IPS-20b (cell line): ENCODE data around the gene APBA3.
"Not testable (repeated sequence)": the region's sequence is repeated elsewhere in the genome, so short reads cannot be mapped to it uniquely, and the experiment has no call there.

Experiments used
- H3K27ac ChIP-seq: one replicate; pipeline ENCODE4 v1.5.1; 2013; ENCODE audit warnings: low read length
- H3K27me3 ChIP-seq: 2 replicates; pipeline ENCODE4 v1.6.1; 2013; ENCODE audit warnings: mild to moderate bottlenecking, low read length, inconsistent platforms; ENCODE audit not compliant: insufficient read depth
- H3K36me3 ChIP-seq: 2 replicates; pipeline ENCODE4 v1.6.1; 2013; ENCODE audit warnings: low read depth, mild to moderate bottlenecking, inconsistent platforms, low read length, moderate library complexity; ENCODE audit not compliant: insufficient read depth
- H3K4me1 ChIP-seq: 2 replicates; pipeline ENCODE4 v1.6.1; 2013; ENCODE audit warnings: mild to moderate bottlenecking, control low read depth, inconsistent platforms, low read length, moderate library complexity; ENCODE audit not compliant: insufficient read depth
- H3K4me3 ChIP-seq: 2 replicates; pipeline ENCODE4 v1.5.1; 2013; ENCODE audit warnings: mild to moderate bottlenecking, low read length, inconsistent platforms
- H3K9ac ChIP-seq: 2 replicates; pipeline ENCODE4 v1.6.1; 2013; ENCODE audit warnings: low read depth, mild to moderate bottlenecking, inconsistent platforms, low read length, moderate library complexity
- H3K9me3 ChIP-seq: 2 replicates; pipeline ENCODE4 v1.6.1; 2013; ENCODE audit warnings: mild to moderate bottlenecking, low read depth, low read length, inconsistent platforms; ENCODE audit not compliant: insufficient read depth

The APBA3 gene

GRCh38 chr19:3757705-3758104 is 3.8 kb downstream of the APBA3 start:
- H3K27me3 ChIP-seq, H3K4me3 ChIP-seq, H3K9me3 ChIP-seq, H3K4me1 ChIP-seq, H3K9ac ChIP-seq, H3K27ac ChIP-seq: not testable (repeated sequence)
- peaks cover 11% of the 10 kb centered on the region; the same call in 1 of the 2 replicates for H3K36me3 ChIP-seq

- H3K4me1 ChIP-seq: no peaks in the 10 kb centered on the region
- no peak overlapping the region for H3K27ac ChIP-seq
- no peak overlapping the region for H3K9ac ChIP-seq
- H3K27me3 ChIP-seq: no peaks in the 10 kb centered on the region
- no peak overlapping the region for H3K4me3 ChIP-seq
- H3K9me3 ChIP-seq: no peaks in the 10 kb centered on the region
- peaks cover 22% of the 10 kb centered on the region for H3K36me3 ChIP-seq
Observed at GRCh38 chr19:3753631-3754410, 7.7 kb downstream of the APBA3 start.

GRCh38 chr19:3752492-3752891 is 9.0 kb downstream of the APBA3 start:
- Histone ChIP-seq H3K36me3 (peaks cover 20% of the 10 kb centered on the region), H3K9ac (no peak overlapping the region), H3K4me1 (no peaks in the 10 kb centered on the region), H3K27ac (no peak overlapping the region), H3K9me3 (no peaks in the 10 kb centered on the region), H3K4me3 (no peak overlapping the region), H3K27me3 (no peaks in the 10 kb centered on the region)

GRCh38 chr19:3751236-3751635 is 10.3 kb downstream of the APBA3 start:
- no peak overlapping the region for H3K4me3 ChIP-seq
- H3K36me3 ChIP-seq: peaks cover 19% of the 10 kb centered on the region
- H3K27ac ChIP-seq: no peak overlapping the region
- no peak overlapping the region for H3K9ac ChIP-seq
- H3K4me1 ChIP-seq: no peaks in the 10 kb centered on the region
- no peaks in the 10 kb centered on the region for H3K9me3 ChIP-seq
- H3K27me3 ChIP-seq: no peaks in the 10 kb centered on the region

- no peaks in the 10 kb centered on the region for H3K27me3 ChIP-seq
- no peak overlapping the region for H3K4me3 ChIP-seq
- H3K9me3 ChIP-seq: no peaks in the 10 kb centered on the region
- H3K4me1 ChIP-seq: no peaks in the 10 kb centered on the region
- no peak overlapping the region for H3K9ac ChIP-seq
- H3K36me3 ChIP-seq: peaks cover 19% of the 10 kb centered on the region
- no peak overlapping the region for H3K27ac ChIP-seq
Observed at GRCh38 chr19:3750211-3750610, 11.3 kb downstream of the APBA3 start.

- Histone ChIP-seq H3K9me3 (no peaks in the 10 kb centered on the region), H3K27me3 (no peaks in the 10 kb centered on the region), H3K4me3 (no peak overlapping the region), H3K4me1 (no peaks in the 10 kb centered on the region), H3K36me3 (peaks cover 19% of the 10 kb centered on the region), H3K27ac (no peak overlapping the region), H3K9ac (no peak overlapping the region)
Observed at GRCh38 chr19:3748965-3749364, 12.5 kb downstream of the APBA3 start.

- Histone ChIP-seq H3K4me3 (no peak overlapping the region), H3K36me3 (peaks cover 10% of the 10 kb centered on the region; the same call in 1 of the 2 replicates)
Observed at GRCh38 chr19:3746371-3747056, 15.0 kb downstream of the APBA3 start.

GRCh38 chr19:3745363-3746045 is 16.0 kb downstream of the APBA3 start:
- Histone ChIP-seq H3K27ac (no peak overlapping the region), H3K4me1 (no peaks in the 10 kb centered on the region), H3K36me3 (peaks cover 6% of the 10 kb centered on the region; the same call in 1 of the 2 replicates), H3K9me3 (no peaks in the 10 kb centered on the region), H3K27me3 (no peaks in the 10 kb centered on the region), H3K4me3 (no peak overlapping the region), H3K9ac (no peak overlapping the region)

More at GRCh38 chr19:3746371-3747056, 15.0 kb downstream of the APBA3 start:
- no peak overlapping the region for H3K9ac ChIP-seq
- H3K9me3 ChIP-seq: no peaks in the 10 kb centered on the region
- H3K4me1 ChIP-seq: no peaks in the 10 kb centered on the region
- H3K27ac ChIP-seq: no peak overlapping the region
- H3K27me3 ChIP-seq: no peaks in the 10 kb centered on the region

- H3K4me3 ChIP-seq: no peak overlapping the region
- H3K4me1 ChIP-seq: no peaks in the 10 kb centered on the region
- H3K36me3 ChIP-seq: no peaks in the 10 kb centered on the region
- H3K9me3 ChIP-seq: no peaks in the 10 kb centered on the region
- no peak overlapping the region for H3K27ac ChIP-seq
- H3K9ac ChIP-seq: no peak overlapping the region
- no peaks in the 10 kb centered on the region for H3K27me3 ChIP-seq
Observed at GRCh38 chr19:3743486-3743885, 18.0 kb downstream of the APBA3 start.

GRCh38 chr19:3740431-3740830 is 21.1 kb downstream of the APBA3 start:
- Histone ChIP-seq H3K4me1 (no peaks in the 10 kb centered on the region), H3K9ac (no peak overlapping the region), H3K27ac (no peak overlapping the region), H3K27me3 (no peaks in the 10 kb centered on the region), H3K4me3 (no peak overlapping the region), H3K36me3 (no peaks in the 10 kb centered on the region; the same call in 1 of the 2 replicates), H3K9me3 (no peaks in the 10 kb centered on the region)

GRCh38 chr19:3738477-3739220 is 22.8 kb downstream of the APBA3 start:
- no peaks in the 10 kb centered on the region for H3K9me3 ChIP-seq
- no peak overlapping the region for H3K4me3 ChIP-seq
- no peaks in the 10 kb centered on the region for H3K27me3 ChIP-seq
- H3K27ac ChIP-seq: no peak overlapping the region
- H3K36me3 ChIP-seq: no peaks in the 10 kb centered on the region; the same call in 1 of the 2 replicates
- H3K9ac ChIP-seq: no peak overlapping the region
- no peaks in the 10 kb centered on the region for H3K4me1 ChIP-seq
